HG02970 (cell line): Measurements from ENCODE around the gene MYO10.

Experiments
- ATAC-seq: cut with Tn5 transposase; IDR thresholded peaks from one replicate; pipeline ENCODE4 v1.9.1; 2021; ENCODE audit warnings: mild to moderate bottlenecking, moderate library complexity, moderate number of reproducible peaks; ENCODE audit not compliant: unreplicated experiment, low FRiP score

Gene MYO10

GRCh38 chr5:16944816-16945562 is 8.9 kb upstream of the MYO10 start:
- ATAC-seq, result no peak

DNA sequence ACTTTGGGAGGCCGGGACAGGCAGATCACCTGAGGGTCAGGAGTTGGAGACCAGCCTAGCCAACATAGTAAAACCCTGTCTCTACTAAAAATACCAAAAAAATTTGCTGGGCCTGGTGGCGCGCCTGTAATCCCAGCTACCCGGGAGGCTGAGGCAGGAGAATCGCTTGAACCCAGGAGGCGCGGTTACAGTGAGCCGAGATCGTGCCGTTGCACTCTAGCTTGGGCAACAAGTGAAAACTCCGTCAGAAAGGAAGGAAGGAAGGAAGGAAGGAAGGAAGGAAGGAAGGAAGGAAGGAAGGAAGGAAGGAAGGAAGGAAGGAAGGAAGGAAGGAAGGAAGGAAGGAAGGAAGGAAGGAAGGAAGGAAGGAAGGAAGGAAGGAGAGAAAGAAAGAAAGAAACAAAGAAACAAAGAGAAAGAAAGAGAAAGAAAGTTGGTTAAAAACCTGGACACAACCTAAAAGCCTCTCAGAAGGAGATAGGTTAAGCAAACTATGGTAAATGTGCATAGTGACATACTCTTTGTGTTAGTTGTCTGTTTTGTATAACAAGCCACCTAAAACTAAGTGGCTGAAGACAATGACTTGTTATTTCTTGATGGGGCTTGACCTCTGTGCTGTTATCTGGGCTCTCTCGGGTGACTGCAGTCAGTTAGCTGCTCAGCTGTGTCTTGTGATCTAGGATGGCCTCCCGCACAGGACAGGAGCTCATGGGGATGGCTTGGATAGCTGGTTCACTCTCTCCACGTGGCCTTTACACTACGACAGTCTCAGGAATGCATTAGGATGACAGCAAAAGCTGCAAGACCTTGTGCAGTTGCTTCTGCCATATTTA is 8.0 kb upstream of the MYO10 start:
- no peak for ATAC-seq

DNA sequence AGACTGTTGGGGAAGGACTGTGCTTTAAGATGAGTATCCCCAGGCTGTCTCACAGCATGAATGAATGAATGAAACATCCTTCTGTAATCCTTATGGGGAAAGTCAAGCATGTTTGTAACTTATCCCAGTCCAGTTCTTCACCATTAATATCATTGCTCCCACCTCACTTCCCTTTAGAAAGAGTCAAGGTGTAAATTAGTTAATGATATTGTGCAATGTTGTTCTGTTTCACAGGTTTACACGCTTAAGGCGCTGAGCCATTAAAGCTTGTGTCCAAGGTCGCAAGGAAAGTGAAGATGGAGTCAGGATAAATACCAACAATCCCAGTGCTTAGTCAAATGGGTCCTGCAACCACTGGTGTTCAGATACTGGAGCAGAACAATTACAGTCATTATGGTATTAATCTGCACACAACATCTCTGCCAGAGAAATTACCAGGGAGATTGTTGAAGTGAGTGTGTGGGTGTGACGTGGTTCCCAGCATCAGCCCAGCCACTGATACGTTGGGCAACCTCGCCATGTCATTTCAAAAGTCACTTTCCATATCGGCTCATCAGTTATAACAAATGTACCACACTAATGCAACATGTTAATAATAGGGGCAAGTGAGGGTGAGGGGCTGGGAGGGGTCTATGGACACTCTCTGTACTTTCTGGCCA is 1.5 kb upstream of the MYO10 start:
- no peak for ATAC-seq

DNA sequence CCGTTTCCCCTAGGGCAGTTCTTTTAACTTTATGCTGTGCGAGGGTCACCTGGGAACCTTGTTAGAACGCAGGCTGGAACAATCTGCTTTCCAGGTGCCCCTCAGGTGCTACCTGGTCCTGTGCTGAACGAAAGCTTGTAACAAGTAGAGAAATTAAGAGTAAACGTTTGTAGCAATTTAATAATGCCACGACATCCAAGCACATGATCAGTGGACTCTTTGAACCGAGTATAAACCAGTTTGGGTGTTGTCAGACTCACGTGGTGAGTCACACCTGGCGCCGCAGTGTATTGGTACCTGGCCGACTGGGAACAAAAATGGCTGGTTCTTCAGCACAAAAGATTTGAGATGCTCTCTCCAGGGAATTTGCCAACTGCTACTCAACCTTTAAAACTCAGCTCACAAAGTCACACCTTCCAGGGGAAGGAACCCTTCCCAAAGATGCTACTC is 926 bp upstream of the MYO10 start:
- no peak for ATAC-seq

GRCh38 chr5:16935231-16936149 is 598 bp downstream of the MYO10 start:
- ATAC-seq, result peak; percentile 33

DNA sequence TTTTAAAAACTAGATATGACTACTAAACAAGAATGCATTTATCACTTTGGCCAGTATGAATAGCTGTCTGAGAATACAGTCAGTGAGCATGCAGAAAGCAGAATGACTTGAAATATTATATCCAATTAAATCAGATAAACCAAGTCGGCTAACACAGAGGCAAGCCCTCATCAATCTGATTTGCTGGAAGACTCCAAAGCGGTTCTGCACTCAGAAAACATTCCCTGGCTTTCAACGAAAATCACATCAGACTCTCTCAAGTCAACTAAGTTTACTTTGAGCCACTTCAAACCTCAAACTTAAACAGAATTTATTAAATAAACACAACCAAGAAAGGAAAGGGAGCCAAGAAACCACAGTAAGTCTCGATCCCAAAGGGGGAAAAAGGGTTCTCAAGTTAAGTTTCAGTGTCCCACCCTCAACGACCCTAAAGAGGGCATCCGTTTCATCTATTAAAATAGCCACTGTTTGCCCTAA is 1.4 kb downstream of the MYO10 start:
- ATAC-seq, result no peak

DNA sequence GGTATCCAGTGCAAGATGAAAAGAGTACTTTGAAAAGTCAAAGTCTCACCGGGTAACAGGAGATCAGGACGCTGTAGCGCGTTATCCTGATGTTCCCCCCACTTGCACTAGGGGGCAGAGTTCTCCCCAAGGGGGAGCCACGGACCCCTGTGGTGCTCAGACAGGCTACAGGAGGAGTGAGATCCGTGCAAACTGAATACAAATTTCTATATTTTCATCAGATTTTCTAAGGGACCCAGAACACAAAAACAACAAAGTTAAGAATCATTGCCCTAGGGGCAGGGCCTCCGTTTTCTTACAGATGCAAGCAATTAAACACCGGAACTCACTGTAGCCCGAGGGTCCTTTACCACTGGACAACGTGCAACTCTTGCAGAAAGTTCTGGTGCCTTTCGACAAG is 2.0 kb downstream of the MYO10 start:
- peak; percentile 57 for ATAC-seq

DNA sequence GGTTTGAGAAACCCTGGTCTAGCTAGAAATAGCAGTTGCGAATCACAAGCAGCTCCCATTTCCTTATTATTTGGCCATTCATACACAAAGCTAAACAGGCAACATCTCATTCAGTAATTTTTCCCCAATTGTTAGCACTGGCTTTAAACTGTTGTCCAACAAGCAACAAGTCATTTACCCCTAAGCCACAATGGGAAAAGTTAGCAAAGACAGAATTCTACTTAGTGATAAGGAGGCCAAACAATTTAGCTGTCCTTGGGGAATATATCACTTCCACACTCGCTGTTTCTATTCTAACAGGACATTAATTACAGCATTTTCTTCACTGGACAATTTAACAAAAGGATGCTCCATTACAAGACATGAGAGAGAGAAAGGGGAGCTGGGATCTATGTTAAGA is 2.8 kb downstream of the MYO10 start:
- ATAC-seq, result no peak

DNA sequence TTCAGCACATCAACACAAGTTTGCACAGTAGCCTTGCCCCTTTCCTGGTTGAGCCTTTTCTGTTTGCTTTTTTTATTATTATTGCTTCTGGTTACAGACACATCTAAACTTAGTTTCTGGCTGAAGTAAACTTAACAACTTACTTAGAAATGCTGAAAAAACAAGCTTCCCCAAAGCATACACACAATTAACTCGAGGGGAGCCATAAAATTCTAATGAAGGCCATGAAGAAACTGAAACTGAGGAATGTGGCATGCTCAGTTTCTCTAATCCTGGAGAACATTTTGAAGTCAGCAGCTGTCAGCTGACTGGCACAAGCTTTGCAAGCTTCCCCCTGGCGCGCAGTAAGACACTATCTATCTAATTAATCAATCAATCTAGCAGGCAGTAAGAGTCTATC is 3.7 kb downstream of the MYO10 start:
- no peak for ATAC-seq

- no peak for ATAC-seq
These were observed 4.6 kb downstream of the MYO10 start for GRCh38 chr5:16931334-16932110.

GRCh38 chr5:16930496-16930895 is 5.6 kb downstream of the MYO10 start:
- ATAC-seq, result no peak

- no peak for ATAC-seq
These were observed 6.3 kb downstream of the MYO10 start for GRCh38 chr5:16929831-16930230.

GRCh38 chr5:16929347-16929746 is 6.7 kb downstream of the MYO10 start:
- no peak for ATAC-seq

GRCh38 chr5:16927613-16928012 is 8.5 kb downstream of the MYO10 start:
- ATAC-seq, result no peak

GRCh38 chr5:16926417-16926816 is 9.7 kb downstream of the MYO10 start:
- ATAC-seq, result no peak

DNA sequence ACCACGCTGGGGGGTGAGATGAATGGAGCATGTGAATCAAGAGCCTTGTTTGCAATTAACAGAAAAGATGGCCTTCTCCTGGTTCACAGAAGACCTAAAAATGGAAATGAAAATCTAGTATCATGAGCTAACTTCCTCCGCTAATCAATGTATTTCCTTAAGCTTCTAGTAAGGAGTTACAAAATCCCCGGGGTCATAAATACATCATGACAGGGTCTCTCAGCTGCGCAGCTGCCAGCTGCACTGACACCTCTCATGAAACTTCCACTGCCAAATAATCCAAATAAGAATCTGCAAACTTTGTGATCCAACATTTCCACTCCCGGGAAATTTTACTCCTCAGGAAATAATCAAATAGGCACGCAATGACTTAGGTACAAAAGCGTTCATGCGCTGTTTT is 11.9 kb downstream of the MYO10 start:
- no peak for ATAC-seq

DNA sequence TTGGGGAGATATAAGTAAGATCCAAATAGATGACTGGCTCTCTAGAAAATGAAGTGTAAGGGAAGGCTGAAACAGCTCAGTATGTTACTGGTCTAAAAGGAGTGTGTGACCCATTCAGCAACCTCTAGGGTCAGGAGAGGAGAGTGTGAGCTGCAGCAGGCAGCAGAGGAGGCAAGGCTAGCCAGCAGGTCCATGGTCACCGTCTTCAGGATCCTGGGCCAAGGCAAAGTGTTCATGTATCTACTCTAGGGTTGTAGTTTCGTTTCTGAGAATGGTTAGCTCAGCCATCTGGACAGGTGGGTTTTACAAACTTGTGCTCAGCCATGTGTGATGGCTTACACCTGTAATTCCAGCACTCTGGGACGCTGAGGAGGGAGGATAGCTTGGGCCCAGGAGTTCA is 13.7 kb downstream of the MYO10 start:
- ATAC-seq, result no peak

- no peak for ATAC-seq
These were observed 14.9 kb downstream of the MYO10 start for GRCh38 chr5:16921211-16921610.

- no peak for ATAC-seq
These were observed 15.8 kb downstream of the MYO10 start for GRCh38 chr5:16920109-16920816.
